Measurements from ENCODE around the gene CSF2RB.

DNA sequence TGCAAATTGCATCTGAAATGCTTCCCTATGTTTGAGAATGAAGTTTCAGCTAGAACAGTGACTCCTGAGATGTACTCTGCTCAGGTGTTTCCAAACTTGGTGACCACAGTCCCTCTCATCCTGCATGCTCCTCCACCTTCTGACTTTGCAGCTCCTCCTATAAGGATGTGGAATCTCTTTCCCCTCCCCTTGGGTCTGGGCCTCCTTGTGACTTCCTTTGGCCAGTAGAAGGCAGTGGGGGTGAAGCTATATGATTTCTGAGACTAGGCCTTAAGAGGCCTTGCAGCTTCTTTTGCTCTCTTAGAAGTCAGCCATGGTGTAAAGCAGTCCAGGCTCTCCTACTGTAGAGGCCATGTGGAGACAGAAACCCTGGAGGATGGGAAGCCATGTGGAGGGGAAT, 50.7 kb downstream of the CSF2RB start:
- TF ChIP-seq CTCF (IDR thresholded peaks at IDR 0.05; ENCODE audit: borderline replicate concordance, extremely low read depth, low read length, poor library complexity, severe bottlenecking) (no peak), EZH2 (IDR thresholded peaks at IDR 0.05; ENCODE audit: borderline replicate concordance, low read depth, low read length, severe bottlenecking) (no peak)
